ENCODE results near the gene EDN2.

Gene EDN2

GRCh38 chr1:41461790-41462679, 22.4 kb downstream of the EDN2 start:
- DNase-seq, result no peak

- DNase-seq, result no peak
Observed at GRCh38 chr1:41456847-41457540, 27.5 kb downstream of the EDN2 start.

DNA sequence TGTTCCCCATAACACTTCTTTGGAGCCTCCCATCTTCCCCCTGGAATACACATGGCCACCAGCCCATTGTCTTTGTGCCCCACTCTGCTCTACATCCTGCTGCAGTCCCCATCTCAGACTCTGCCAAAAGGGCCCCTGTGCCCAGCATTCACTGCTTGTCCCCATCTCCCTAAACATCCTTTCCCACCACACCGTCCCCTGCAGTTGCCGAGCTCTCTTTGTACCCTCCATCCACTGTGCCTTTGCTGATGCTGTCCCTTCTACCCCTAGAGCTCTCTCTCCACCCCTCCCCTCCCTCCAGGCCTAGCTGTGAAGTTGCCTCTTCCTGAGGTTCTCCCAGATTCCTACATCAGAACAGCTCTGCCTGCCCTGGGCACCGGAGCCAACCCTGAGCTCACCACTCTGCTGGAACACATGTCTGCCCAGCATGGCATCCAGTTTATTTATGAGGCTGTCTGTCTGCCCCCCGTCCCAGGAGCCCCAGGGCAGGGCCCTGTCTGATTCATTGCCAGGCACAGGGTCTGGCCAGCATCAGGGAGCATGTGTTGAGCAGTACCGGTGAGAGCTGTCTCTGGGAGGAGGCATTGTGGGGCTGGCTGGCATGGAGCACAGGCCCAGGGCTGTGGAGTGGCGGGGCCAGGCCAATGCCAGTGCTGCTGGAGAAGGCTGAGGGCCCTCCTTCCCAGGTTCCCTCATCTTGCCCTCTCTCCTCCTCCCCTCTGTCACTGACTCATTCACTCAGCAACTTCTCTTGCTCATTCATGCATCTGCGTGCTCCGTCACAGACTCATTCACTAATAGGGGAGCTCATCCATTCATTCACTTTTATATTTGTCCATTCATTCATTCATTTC, 28.8 kb downstream of the EDN2 start:
- no peak for DNase-seq

GRCh38 chr1:41454406-41454805, 30.1 kb downstream of the EDN2 start:
- no peak for DNase-seq

- DNase-seq, result no peak
Observed at GRCh38 chr1:41452704-41453290, 31.7 kb downstream of the EDN2 start.

GRCh38 chr1:41450747-41451285, 33.7 kb downstream of the EDN2 start:
- no peak for DNase-seq

DNA sequence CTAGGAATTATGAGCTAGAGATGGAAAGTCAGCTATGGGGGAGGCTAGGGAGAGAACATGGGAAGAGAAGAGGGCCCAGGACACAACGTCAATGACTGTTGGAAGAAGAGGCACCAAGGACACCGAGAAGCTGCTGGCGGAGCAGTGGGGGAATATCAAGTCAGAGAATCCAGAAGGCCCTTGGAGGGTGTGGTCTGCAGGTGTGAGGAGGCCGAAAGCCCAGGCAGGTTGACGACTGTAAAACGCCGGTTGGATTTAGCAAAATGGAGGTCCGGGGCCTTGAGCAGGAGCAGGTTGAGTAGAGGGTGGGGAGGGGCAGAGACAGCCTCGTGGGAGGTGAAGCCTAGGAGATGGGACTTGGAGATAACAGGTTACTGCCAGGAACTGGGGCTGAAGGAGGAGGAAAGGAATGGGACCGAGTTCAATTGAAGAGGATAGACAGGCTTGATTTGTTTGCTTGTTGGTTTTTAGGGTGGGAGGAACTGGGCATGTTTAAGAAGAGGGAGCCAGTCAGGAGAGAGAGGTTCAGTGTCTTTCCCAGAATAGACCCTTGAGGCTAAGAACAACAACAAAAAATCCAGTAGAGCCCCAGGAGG, 35.1 kb downstream of the EDN2 start:
- no peak for DNase-seq

DNA sequence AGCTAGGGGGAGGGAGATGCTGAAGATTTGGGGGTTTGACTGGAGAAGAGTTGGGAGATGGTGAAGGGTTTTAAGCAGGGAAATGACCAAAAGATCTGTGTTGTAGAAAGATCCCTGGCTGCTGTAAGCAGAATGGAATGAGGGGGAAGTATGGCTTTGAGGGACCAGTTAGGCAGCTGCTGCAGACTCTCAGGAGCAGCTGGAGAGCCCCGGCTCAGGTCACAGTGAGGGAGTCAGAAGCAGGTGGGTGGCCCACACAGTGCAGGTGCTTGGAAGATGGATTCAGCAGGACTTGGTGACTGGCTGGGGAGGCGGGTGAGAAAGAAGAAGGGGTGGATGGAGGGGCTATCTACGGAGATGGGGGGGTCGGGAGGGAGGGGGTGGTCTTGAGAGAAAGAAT, 35.7 kb downstream of the EDN2 start:
- DNase-seq, result no peak

DNA sequence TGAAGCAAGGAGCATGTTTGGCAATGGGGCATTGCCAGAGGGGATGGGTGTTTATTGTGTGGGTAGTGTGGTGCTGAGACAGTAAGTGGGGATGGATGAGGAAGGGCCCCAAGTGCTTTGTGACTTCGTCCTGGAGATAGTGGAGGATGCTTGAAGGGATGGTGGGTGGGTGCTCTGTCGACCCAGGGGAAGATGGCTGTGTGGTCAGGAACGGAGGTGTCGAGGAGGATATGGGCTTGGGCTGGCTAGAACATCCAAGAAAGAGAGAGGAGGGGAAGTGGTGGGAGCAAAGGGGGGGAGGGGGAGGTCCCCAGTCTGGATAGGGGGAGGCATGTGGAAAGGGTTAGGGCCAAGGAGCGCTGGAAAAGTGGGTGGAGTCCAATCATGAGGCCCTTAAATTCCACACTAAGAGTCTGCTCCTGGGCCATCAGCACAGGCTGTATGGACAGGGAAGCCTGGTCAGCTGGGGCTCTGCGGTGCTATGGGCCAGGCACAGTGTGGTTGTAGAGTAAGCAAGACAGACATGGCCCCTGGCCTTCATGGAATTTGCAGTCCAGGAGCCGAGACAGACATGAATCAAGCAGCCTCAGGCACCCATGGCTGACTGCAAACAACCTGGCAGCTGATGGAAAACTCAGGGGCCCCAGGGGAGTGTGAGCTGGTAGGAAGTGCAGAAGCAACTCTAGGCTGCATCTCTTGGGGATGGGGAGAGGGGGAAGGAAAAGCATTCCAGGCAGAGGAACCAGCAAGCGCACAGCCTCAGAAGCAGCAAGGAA, 36.3 kb downstream of the EDN2 start:
- DNase-seq, result no peak

DNA sequence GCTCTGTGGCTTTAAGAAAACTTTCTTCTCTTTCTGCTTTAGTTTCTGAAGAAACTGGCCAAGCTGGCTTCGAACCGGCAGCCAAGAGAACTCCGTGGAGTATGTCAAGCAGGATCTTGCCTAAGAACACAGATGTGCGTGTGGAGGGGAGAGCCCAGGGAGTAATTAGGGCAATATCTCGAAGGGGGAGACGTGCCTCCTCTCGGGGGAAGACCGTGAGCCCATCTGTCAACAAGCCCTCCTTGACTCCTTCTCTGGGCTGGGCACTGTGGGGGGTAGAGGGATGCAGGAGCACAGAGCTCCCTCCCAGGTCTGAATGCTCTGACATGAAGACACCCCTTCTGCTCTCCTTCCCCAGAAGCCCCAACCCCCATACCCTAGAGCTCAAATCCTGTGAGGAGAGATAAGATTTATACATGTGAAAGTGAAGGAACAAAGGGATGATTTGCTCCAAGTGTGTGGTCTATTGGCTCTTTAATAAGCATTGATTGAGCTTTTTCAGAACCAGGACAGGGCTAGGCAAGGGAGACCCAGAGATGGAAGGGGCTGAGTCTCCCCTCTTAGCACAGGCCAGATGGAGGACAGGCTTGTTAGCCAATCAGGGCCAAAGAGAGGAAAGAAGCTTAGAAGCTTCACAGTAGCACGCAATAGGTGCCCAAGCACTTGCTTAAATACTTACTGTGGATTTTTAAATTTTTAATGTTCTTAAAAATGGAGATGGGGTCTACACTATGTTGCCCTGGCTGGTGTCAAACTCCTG, 37.5 kb downstream of the EDN2 start:
- no peak for DNase-seq

DNA sequence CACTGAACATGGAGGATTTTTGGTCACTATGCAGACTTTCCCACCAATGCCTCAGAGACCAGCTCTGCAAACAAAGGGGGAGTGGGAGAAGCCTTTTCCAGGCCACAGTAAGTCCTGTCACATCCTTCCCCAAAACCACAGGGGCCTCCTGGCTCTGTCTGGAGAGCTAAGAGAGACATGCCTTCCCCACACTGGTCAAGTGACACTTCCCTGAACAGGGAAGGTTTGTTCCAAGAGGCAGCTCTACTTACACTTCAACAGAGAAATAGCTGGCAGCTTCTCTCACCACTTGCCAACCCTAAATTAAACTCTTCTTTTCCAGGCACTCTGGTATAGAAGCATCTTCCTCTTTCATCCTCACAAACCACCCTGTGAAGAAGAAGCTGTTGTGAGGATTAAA, 39.7 kb downstream of the EDN2 start:
- no peak for DNase-seq

DNA sequence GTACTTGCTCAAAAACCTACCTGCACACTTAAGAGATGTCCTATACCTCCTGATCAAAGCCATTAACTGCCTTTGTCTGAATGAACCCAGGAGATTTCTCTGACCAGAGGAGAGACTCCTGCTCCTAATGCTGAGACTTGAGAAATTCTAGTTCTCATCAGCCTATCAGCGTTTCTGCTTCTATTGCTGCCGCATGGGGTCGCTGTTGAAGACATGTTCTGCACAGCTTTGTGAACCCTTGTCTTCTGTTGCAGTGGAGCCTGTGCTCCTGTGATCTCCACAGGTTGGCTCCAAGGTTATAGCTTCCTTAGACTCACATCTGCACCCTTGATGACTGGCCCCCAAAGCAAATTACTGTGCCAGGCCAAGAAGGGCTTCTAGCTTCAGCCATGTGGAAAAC, 40.2 kb downstream of the EDN2 start:
- no peak for DNase-seq

DNA sequence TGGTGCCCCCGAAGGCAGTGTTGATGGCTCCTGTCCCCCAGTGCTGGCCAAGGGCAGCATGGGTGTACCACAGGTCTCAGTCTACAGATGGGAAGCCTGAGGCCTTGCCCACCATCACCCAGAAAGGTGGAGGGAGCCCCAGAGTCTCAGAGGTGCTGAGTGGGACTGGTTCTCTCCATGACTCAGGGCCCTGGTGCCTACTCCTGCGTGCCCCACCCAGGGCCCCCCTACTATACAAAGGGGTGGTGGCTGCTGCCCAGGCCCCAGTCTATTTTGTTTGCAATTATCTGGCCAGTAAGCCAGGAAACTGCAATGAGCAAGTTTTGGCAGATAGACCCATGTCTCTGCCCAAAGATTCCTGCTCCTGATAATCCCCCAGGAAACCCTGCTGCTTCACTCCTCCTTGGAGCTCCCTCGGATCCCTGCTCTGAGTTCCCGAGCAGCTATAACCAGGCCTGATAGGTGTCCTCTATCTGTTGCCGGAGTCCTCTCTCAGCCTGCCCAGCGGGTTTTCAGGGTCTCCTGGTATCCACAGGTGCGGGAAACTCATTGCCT, 41.7 kb downstream of the EDN2 start:
- DNase-seq, result no peak

- no peak for DNase-seq
Observed at GRCh38 chr1:41440321-41441085, 44.0 kb downstream of the EDN2 start.

GRCh38 chr1:41439234-41439633, 45.2 kb downstream of the EDN2 start:
- DNase-seq, result no peak

DNA sequence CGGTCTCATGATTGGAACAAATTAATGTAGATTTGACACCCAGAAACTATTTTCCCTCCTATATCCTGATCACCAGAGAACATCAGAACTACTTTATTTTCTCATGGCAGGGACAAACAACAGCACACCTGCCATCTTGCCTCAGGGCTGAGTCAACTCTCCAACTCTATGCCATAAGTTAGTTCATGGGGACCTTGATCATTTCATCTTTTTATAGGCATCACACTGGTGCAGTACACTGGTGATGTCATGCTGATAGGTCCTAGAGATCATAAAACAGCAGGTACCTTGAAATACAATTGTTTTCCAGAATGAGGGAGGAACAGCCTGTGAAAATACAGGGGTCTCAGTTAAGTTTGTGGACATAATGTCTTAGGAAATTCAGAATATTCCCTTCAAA, 45.8 kb downstream of the EDN2 start:
- DNase-seq, result no peak

DNA sequence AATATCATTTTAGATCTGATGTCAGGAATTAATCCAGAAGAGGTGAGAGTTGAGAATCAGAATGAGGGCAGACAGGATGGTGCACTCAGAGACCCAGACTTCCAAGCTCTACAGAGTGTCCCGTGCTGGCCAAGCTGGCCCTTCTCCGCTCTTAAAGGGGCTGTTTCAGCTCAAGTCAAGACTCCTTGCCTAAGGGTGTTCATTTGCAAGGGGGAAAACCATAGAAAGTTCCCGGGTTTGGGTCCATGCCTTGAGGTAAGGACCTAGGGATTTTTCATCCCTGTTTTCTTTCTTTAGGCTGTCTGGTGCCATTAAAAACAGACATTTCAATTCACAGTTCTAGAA, 47.5 kb downstream of the EDN2 start:
- DNase-seq, result no peak

GRCh38 chr1:41436281-41437010, 48.0 kb downstream of the EDN2 start:
- DNase-seq, result no peak
